CD4-positive, alpha-beta T cell treated with Interleukin-15 for 4 hours (primary cell): ENCODE measurements around the gene PINK1.
"Not testable (repeated sequence)": the region's sequence is repeated elsewhere in the genome, so short reads cannot be mapped to it uniquely, and the experiment has no call there.

ENCODE experiments used
- DNase-seq: peaks from one replicate; pipeline ENCODE4 v3.0.0-alpha.2; 2020; ENCODE audit warnings: low spot score

PINK1 gene

DNA sequence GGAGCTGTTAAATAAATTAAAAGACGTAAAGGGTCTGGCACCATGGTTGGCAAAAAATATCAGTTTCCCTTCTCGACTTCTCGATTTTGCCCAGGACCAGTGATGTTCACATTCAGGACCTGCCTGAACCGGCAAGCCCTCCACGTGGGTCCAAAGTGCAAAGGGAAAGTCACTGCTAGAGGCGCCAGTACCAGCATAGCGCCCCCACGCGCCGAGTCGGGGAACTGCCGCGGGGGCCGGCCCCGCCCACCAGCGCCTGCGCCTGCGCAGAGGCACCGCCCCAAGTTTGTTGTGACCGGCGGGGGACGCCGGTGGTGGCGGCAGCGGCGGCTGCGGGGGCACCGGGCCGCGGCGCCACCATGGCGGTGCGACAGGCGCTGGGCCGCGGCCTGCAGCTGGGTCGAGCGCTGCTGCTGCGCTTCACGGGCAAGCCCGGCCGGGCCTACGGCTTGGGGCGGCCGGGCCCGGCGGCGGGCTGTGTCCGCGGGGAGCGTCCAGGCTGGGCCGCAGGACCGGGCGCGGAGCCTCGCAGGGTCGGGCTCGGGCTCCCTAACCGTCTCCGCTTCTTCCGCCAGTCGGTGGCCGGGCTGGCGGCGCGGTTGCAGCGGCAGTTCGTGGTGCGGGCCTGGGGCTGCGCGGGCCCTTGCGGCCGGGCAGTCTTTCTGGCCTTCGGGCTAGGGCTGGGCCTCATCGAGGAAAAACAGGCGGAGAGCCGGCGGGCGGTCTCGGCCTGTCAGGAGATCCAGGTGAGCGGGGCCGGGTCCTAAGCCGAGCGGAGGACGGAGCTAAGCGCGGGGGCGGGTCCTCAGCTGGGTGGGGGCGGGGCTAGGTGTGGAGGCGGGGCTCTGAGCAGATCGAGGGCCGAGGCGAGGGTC is at the start of gene PINK1:
TSS of gene PINK1 (plus strand) at position 269 of the 875 bp plus-strand sequence. CDS start at position 360, 91 bp downstream.
- peak; percentile 87 for DNase-seq

GRCh38 chr1:20584890-20585289 is 48.4 kb upstream of the PINK1 start:
- DNase-seq, result no peak

GRCh38 chr1:20586953-20587660 is 46.2 kb upstream of the PINK1 start:
- no peak for DNase-seq

DNA sequence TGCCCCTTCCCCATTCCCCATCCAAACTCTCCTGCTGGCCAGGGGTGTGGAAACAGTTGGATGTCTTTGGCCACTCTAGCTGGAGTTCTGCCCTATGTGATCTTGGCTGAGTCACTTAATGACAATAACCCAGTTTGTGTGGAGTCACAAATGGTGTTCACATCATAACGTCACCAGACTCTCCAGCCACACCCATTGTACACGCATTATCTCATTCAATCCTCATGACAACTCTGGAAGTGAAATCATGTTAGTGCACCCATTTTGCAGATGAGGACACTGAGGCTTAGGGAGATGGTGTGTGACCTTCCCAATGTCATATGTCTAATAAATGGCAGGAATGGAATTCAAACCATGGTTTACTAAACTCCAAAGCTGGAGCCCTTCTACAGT is 45.6 kb upstream of the PINK1 start:
- DNase-seq, result no peak

GRCh38 chr1:20588634-20589225 is 44.5 kb upstream of the PINK1 start, which contains the start of gene CDA:
CDA (plus strand) TSS chr1:20589097; CDS start chr1:20589130, 33 bp downstream.
- DNase-seq, result no peak

DNA sequence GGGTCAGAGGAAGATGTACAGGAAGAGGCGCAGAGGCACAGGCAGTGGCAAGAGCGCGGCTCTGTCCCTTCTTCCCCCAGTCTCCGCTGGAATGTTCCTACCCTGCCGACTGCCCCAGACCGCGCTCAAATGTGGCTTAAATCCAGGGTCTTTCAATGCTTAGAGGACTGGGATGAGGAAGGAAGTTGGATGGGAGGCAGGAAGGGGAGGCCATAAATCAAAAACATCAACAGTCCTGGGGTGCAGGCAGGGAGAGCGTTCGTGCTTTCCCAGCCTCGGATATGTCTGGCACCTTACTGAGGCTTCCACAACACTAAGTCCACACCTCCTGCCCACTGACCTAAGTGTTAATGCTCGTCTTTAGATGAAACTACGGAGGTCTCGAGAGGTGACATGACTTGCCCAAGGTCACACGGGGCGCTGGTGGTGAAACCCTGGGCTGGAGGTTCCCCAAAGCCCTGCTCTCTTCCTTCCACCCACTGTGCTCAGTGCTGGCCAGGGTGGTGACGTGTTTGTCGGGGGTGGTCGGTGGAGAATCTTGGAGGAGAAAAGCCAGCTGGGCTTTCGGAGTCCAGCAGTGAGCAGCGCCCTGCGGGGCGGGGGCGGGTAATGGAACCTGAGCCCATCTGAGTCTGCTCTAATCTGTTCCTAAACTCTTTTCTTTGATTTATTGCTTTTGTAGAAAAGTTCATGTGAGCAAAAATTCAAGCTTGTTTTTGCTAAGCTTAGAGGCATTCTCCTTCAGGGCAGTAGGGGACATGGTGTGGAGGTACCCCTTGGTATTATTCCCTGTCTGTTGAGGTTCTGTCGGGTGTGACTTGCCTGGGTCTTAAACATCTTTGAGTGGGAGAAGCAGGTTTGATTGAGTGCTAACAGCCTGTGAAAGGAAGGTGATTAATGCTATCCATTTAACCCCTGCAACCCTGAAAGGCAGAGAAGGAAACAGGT is 43.7 kb upstream of the PINK1 start:
- no peak for DNase-seq

- DNase-seq, result no peak
Measured at GRCh38 chr1:20590306-20590777, 42.9 kb upstream of the PINK1 start.

GRCh38 chr1:20593756-20594155 is 39.5 kb upstream of the PINK1 start:
- no peak for DNase-seq

DNA sequence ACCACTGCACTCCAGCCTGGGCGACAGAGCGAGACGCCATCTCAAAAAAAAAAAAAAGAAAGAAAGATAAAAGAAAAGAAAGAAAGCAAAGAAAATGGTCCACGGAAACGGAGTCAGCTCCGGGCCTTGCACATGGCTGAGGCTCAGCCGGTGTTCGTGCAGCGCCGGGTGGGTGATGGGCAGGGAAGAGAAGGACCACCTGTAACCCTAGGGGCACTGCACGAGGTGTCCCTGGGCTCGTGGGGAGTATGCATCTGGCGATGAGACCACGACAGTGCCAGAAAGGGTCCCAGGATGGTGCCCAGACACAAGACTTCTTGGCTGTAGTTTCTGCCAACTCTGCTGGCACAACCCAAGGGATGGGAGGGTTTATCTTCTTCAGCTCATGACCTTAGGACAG is 38.5 kb upstream of the PINK1 start:
- no peak for DNase-seq

DNA sequence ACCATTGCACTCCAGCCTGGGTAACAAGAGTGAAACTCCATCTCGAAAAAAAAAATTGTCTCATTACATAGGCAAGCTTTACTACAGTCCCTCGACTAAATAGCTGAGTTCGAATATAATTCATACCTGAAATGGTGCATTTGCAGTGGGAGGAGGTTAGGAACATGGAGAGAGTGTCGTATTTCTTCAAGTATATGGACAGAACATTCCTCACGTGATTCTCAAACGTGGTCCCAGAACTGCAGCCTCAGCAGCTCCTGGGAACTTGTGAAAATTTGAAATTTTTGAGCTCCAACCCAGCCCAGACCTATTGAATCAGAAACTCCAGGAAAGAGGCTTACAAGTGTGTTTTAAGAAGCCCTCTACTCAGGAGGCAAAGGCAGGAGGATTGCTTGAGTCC is 37.2 kb upstream of the PINK1 start:
- no peak for DNase-seq

GRCh38 chr1:20597650-20598049 is 35.6 kb upstream of the PINK1 start:
- DNase-seq, result no peak

- DNase-seq, result no peak
Measured at GRCh38 chr1:20600156-20600555, 33.1 kb upstream of the PINK1 start.

DNA sequence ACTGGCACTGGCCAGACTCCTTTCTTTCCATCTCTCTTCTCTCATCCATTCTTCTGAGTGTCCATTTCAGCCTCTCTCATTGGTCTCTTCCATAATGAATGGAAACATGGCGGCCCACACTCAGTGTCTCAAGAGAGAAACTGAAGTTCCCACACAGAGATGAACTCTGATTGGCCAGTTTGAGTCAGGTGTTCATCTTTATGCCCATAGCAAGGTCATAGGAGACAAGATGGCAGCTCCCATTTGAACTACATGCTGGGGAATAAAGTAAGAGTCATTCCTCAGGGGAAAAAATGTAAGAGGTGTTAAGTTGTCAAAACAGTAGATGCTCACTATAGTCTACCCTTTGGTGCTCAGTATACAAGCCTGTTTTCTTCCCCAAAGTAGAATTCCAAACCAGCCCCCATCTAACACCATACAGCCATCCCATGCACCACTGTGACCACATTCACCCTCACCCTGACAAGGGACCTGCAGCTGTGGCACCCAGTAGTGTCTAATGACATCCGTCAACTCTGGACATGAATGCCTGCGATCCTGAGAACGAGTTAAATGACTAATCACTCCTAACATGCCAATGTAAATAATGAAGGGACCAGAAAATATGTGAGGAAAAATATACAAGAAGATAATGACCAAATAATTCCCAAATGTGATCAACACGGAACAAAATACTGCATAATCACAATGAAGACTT is 32.0 kb upstream of the PINK1 start:
- no peak for DNase-seq

DNA sequence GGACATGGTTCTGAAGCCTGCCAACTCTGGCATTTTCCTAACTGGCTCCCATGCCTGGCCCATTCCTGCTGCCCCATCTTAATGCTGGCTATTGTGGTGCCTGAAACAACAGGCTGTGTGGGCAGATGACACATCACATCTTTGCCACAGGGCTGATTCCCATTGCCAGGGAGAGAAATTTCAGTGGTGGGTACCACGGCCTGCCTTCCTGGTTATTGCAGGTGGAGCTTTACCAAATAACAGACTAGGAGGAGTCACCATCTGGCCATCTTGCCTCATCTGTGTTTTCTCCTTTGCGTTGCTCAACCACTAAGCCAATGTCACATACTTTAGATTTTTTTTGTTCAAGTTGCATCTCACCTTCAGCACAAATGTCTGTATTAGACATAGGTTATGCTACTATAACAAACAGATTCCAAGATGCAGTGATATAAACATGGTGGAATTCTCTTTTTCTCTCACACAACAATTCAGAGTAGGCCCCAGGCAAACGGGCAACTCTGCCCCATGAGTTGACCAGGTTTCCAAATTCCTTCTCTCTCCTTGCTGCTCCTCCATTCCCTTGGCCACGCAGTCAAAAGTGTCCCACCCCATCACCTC is 30.3 kb upstream of the PINK1 start:
- no peak for DNase-seq

GRCh38 chr1:20603504-20604464 is 29.5 kb upstream of the PINK1 start:
- DNase-seq, result no peak

- no peak for DNase-seq
Measured at GRCh38 chr1:20604678-20605077, 28.6 kb upstream of the PINK1 start.

DNA sequence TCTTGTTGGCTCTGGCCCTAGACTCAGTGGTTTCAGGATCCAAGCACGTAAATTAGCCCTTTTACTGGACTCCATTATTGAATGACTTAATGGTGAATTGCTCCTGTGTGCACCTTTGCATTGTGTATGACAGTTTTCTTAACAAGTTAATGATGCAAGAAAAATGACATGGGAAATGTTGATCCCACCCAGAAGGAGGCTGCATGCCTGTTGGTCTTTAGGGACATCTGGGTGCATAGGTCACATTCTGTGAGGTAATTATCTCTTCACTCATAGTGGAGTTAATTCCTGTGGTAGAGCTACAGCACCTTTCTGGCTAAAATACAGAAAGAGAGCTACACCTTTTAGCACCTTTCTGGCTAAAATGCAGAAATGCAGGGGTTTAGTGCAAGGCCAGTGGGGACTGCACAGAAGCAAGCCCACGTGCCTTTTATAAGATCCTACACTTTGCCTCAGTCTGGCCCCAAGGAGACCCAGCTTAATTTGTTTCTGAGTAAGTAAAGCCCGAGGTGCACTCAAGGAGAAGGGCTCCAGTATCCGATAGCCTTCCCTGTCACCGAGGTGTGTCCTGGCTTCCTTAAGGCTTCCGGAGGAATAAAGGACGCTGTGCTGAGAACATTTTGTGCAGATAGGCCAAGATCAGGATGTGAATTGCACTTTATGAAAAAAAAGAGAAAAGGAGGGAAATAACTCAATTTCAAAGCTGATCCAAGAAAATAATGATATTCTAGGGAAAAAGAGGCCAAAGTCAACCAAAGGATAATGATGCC is 26.3 kb upstream of the PINK1 start:
- not testable (repeated sequence) for DNase-seq

DNA sequence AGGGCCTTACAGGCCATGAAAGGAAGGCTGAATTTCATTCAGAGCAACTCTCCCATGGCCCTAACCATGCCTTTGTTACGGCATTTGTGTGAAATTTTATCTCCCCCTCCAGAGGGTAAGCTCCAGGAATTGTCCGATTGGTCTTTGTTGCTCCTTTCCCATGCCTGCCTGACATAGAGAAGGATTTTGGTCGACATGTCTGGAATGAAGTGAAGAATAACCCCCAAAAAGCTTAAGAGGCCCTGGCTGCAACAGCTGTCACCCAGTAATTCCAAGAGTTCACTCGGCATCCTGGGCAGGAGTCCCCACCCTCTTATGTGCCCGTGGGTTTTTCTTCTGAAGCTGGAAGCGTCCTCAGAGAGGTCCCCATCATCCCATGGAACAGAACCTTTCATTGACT is 23.7 kb upstream of the PINK1 start:
- DNase-seq, result no peak

DNA sequence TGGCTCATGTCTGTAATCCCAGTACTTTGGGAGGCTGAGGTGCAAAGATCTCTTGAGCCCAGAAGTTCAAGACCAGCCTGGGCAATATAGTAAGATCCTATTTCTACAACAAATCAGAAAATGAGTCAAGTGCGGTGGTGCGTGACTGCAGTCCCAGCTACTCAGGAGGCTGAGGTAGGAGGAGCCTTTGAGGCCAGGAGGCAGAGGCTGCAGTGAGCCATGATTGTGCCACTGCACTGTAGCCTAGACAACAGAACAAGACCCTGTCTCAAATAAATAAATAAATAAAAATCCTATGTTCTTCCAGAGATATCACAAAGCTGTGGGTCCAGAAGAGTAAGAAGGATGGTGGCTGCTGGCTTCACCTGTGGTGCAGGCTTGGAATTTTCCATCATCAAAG is 22.3 kb upstream of the PINK1 start:
- no peak for DNase-seq
